Upper lobe of left lung (tissue), 4 donors: ENCODE results near the gene PTPRN2.

Experiments
- CTCF ChIP-seq, 6 experiments: fragments of 450-650 bp in 4 of 6; fragments of 200-600 bp in 2 of 6; sonication (generic) in 2 of 6; IDR thresholded peaks; one replicate each; pipeline ENCODE4 v1.5.1; 2016 to 2019; ENCODE audit warnings: antibody characterized with exemption in 6 of 6
- POLR2A ChIP-seq, 4 donors: fragments of 450-650 bp; IDR thresholded peaks; one replicate each; pipeline ENCODE4 v1.5.1; 2016 to 2017; ENCODE audit warnings: antibody characterized with exemption in 4 of 4, mild to moderate bottlenecking in 2 of 4

GRCh38 chr7:157687158-157687557 lies 900.5 kb downstream of the PTPRN2 start:
- TF ChIP-seq CTCF (IDR thresholded peaks at IDR 0.05) (no peak), POLR2A (IDR thresholded peaks at IDR 0.05) (no peak)
